GM23248 (cell line): ENCODE data around the gene VDAC1. TPM values are rescaled to one million over a fixed set of nuclear protein-coding genes. Genes with fewer than 3 reads are reported as not detected.

ENCODE experiments used
- DNase-seq: peaks from one replicate; pipeline ENCODE4 v3.0.0-alpha.2; 2015
- H2AFZ ChIP-seq: fragments of 200-600 bp; sonication (generic); 2 replicates; pipeline ENCODE4 v1.6.1; 2016; ENCODE audit warnings: antibody characterized with exemption
- H3F3A ChIP-seq: fragments of 200-600 bp; sonication (generic); 2 replicates; pipeline ENCODE4 v1.6.1; 2016; ENCODE audit warnings: mild to moderate bottlenecking, antibody characterized with exemption, mixed run types; ENCODE audit not compliant: insufficient read depth
- H3K27ac ChIP-seq: fragments of 200-600 bp; sonication (generic); 2 replicates; pipeline ENCODE4 v1.5.1; 2016; ENCODE audit warnings: mild to moderate bottlenecking
- H3K27me3 ChIP-seq: fragments of 200-600 bp; sonication (generic); replicated peaks from 2 replicates; pipeline ENCODE4 v1.6.1; 2016; ENCODE audit warnings: mild to moderate bottlenecking; ENCODE audit not compliant: insufficient read depth
- H3K36me3 ChIP-seq: fragments of 200-600 bp; sonication (generic); 2 replicates; pipeline ENCODE4 v1.6.1; 2016; ENCODE audit warnings: low read depth, mild to moderate bottlenecking
- H3K4me1 ChIP-seq: fragments of 200-600 bp; sonication (generic); 2 replicates; pipeline ENCODE4 v1.6.1; 2016; ENCODE audit warnings: mild to moderate bottlenecking; ENCODE audit not compliant: insufficient read depth
- H3K4me2 ChIP-seq: fragments of 200-600 bp; sonication (generic); one replicate; pipeline ENCODE4 v1.6.1; 2016; ENCODE audit warnings: mild to moderate bottlenecking; ENCODE audit not compliant: unreplicated experiment
- H3K4me3 ChIP-seq: fragments of 200-600 bp; sonication (generic); 2 replicates; pipeline ENCODE4 v1.5.1; 2016; ENCODE audit warnings: mild to moderate bottlenecking
- H3K79me2 ChIP-seq: fragments of 200-600 bp; sonication (generic); 2 replicates; pipeline ENCODE4 v1.6.1; 2016; ENCODE audit warnings: mild to moderate bottlenecking; ENCODE audit not compliant: insufficient read depth
- H3K9ac ChIP-seq: fragments of 200-600 bp; sonication (generic); 2 replicates; pipeline ENCODE4 v1.6.1; 2016; ENCODE audit warnings: mild to moderate bottlenecking
- H3K9me2 ChIP-seq: fragments of 200-600 bp; sonication (generic); 2 replicates; pipeline ENCODE4 v1.6.1; 2016; ENCODE audit warnings: mixed run types, mild to moderate bottlenecking, moderate library complexity; ENCODE audit not compliant: insufficient read depth
- H3K9me3 ChIP-seq: fragments of 200-600 bp; sonication (generic); one replicate; pipeline ENCODE4 v1.6.1; 2017; ENCODE audit warnings: low read depth
- H4K20me1 ChIP-seq: fragments of 200-600 bp; sonication (generic); 2 replicates; pipeline ENCODE4 v1.6.0; 2016; ENCODE audit not compliant: insufficient read depth
- EZH2 ChIP-seq: fragments of 200-600 bp; sonication (generic); IDR thresholded peaks from 2 replicates; pipeline ENCODE4 v1.6.1; 2018; ENCODE audit warnings: antibody characterized with exemption, mild to moderate bottlenecking; ENCODE audit not compliant: insufficient read depth, poor library complexity, severe bottlenecking
- EZH2phosphoT487 ChIP-seq: fragments of 200-600 bp; sonication (generic); IDR thresholded peaks from 2 replicates; pipeline ENCODE4 v1.6.1; 2018; ENCODE audit warnings: antibody characterized with exemption, moderate library complexity, mild to moderate bottlenecking, low read depth; ENCODE audit not compliant: insufficient read depth
- WGBS, 2 experiments: methylation state at CpG; one replicate each; pipeline ENCODE4 v1.1.6; 2015 to 2017; ENCODE audit warnings: low lambda C conversion rate in 2 of 2, low coverage in 1 of 2; ENCODE audit errors: missing lambda C conversion rate in 2 of 2; 5-methylcytosine and 5-hydroxymethylcytosine counted together
- in situ Hi-C: fragments of 300-500 bp; cut with MboI; formaldehyde crosslinking; loops from 2 replicates; pipeline ENCODE4 v1.15.0; 2020
- polyA plus RNA-seq: library from polyadenylated mRNA; unstranded; fragments of >200 nt; fragmentation: Nextera tagmentation; extraction: Ambion mirVana; gene quantifications from 2 replicates; pipeline ENCODE4 v1.2.1, GENCODE V29; 2016
- total RNA-seq: library from RNA; depleted of rRNA; stranded (reverse); fragments of >200 nt; shearing (Covaris generic); gene quantifications from 2 replicates; pipeline ENCODE4 v1.2.3, GENCODE V29; 2014

The VDAC1 gene
- total and polyA plus RNA-seq, 2 experiments from 2014 or later = 318 to 329 TPM

- Histone ChIP-seq H4K20me1 (no peaks in the 10 kb centered on the region), H3K27me3 (peaks cover 10% of the 10 kb centered on the region; the same call in 1 of the 2 replicates), H2AFZ (no peak overlapping the region), H3K27ac (no peak overlapping the region), H3K9me3 (no peaks in the 10 kb centered on the region), H3K4me2 (no peak overlapping the region), H3K4me3 (no peak overlapping the region), H3K79me2 (no peaks in the 10 kb centered on the region), H3K4me1 (0 out of 2 replicates have a peak, but pooled peaks cover 4% of the 10 kb centered on the region), H3K36me3 (no peaks in the 10 kb centered on the region), H3K9ac (no peak overlapping the region), H3K9me2 (no peaks in the 10 kb centered on the region), H3F3A (no peaks in the 10 kb centered on the region)
- TF ChIP-seq EZH2 (no peak), EZH2phosphoT487 (no peak)
- WGBS, 2 experiments = 61 to 65% methylated on average over 4 of the region's 4 CpGs
- in situ Hi-C loops = no loop called here
- no peak for DNase-seq
Observed at GRCh38 chr5:134020188-134020587, 15.4 kb upstream of the VDAC1 start.

- Histone ChIP-seq H3K79me2 (no peaks in the 10 kb centered on the region), H3K4me2 (no peak overlapping the region), H3K9me2 (no peaks in the 10 kb centered on the region), H2AFZ (no peak overlapping the region), H3K4me3 (no peak overlapping the region), H3K27ac (no peak overlapping the region), H3K27me3 (0 out of 2 replicates have a peak, but pooled peaks cover 7% of the 10 kb centered on the region), H4K20me1 (no peaks in the 10 kb centered on the region), H3K9ac (no peak overlapping the region), H3K36me3 (no peaks in the 10 kb centered on the region), H3F3A (no peaks in the 10 kb centered on the region), H3K4me1 (0 out of 2 replicates have a peak, but pooled peaks cover 4% of the 10 kb centered on the region), H3K9me3 (no peaks in the 10 kb centered on the region)
- TF ChIP-seq EZH2phosphoT487 = no peak
- TF ChIP-seq EZH2 = no peak
- in situ Hi-C loops = no loop called here
- WGBS, 2 experiments = 70 to 71% methylated on average over 4 of the region's 4 CpGs
- no peak for DNase-seq
Observed at GRCh38 chr5:134019636-134020035, 14.9 kb upstream of the VDAC1 start.

GRCh38 chr5:134018986-134019316 lies 14.2 kb upstream of the VDAC1 start:
- no peaks in the 10 kb centered on the region for H3F3A ChIP-seq
- 96% methylated on average over 5 of the region's 5 CpGs for WGBS, 2 experiments
- no peak for DNase-seq
- no peaks in the 10 kb centered on the region for H3K79me2 ChIP-seq
- 0 out of 2 replicates have a peak, but pooled peaks cover 6% of the 10 kb centered on the region for H3K27me3 ChIP-seq
- H3K4me2 ChIP-seq = no peak overlapping the region
- no peaks in the 10 kb centered on the region for H3K9me2 ChIP-seq
- no peaks in the 10 kb centered on the region for H3K36me3 ChIP-seq
- H3K9me3 ChIP-seq = no peaks in the 10 kb centered on the region
- H3K4me1 ChIP-seq = 0 out of 2 replicates have a peak, but pooled peaks cover 4% of the 10 kb centered on the region
- H2AFZ ChIP-seq = no peak overlapping the region
- H3K4me3 ChIP-seq = no peak overlapping the region
- H3K27ac ChIP-seq = no peak overlapping the region
- in situ Hi-C loops = no loop called here
- no peaks in the 10 kb centered on the region for H4K20me1 ChIP-seq
- no peak overlapping the region for H3K9ac ChIP-seq
- TF ChIP-seq EZH2phosphoT487 (no peak), EZH2 (no peak)

DNA sequence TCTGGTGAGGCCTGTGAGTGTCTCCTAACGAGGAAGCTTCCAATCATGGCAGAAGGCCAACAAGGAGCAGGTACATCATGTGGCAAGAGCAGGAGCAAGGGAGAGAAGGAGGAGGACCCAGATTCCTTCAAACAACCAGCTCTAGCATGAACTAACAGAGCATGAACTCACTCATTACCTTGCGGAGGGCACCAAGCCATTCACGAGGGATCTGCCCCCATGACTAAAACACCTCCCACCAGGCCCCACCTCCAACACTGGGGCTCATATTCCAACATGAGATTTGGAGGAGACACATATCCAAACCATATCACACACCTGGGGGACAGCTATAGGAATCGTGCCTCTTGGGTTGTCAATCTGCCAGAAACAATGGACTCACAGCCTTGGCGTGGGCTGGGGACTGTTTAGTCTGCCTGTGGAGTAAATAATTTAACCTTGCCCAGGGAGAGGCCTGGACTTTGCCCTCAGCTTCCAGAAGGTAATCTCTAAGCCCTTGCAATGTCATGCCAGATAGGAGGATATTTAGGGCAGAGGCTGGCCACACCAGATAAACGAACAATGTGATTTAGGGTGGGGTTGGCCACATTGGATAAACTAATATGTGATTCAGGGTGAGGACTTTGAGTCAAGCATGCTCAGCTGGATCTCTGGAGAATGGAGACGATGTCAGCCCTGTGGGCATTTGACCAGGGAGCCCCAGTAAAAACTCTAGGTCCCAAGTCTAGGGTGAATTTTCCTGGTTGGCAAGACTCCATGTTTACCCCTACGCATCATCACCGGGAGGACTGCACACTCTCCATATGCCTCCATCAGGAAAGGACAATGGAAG lies 13.6 kb upstream of the VDAC1 start:
- Histone ChIP-seq H3K79me2 (no peaks in the 10 kb centered on the region), H3F3A (no peaks in the 10 kb centered on the region), H2AFZ (no peak overlapping the region), H3K4me3 (no peak overlapping the region), H3K4me1 (0 out of 2 replicates have a peak, but pooled peaks cover 4% of the 10 kb centered on the region), H3K27ac (no peak overlapping the region), H3K36me3 (no peaks in the 10 kb centered on the region), H4K20me1 (no peaks in the 10 kb centered on the region), H3K27me3 (0 out of 2 replicates have a peak, but pooled peaks cover 4% of the 10 kb centered on the region), H3K4me2 (no peak overlapping the region), H3K9ac (no peak overlapping the region), H3K9me3 (no peaks in the 10 kb centered on the region), H3K9me2 (no peaks in the 10 kb centered on the region)
- 67 to 69% methylated on average over 9 of the region's 9 CpGs for WGBS, 2 experiments
- peak; percentile 50 for DNase-seq
- in situ Hi-C loops = no loop called here
- no peak for TF ChIP-seq EZH2
- no peak for TF ChIP-seq EZH2phosphoT487
